GM21381 (cell line): ENCODE results near the gene OGT.

ENCODE experiments used
- ATAC-seq: cut with Tn5 transposase; IDR thresholded peaks from one replicate; pipeline ENCODE4 v1.9.1; 2021; ENCODE audit warnings: mild to moderate bottlenecking, moderate library complexity; ENCODE audit not compliant: unreplicated experiment

OGT gene

GRCh38 chrX:71619193-71619592 is 86.3 kb downstream of the OGT start:
- ATAC-seq, result no peak

DNA sequence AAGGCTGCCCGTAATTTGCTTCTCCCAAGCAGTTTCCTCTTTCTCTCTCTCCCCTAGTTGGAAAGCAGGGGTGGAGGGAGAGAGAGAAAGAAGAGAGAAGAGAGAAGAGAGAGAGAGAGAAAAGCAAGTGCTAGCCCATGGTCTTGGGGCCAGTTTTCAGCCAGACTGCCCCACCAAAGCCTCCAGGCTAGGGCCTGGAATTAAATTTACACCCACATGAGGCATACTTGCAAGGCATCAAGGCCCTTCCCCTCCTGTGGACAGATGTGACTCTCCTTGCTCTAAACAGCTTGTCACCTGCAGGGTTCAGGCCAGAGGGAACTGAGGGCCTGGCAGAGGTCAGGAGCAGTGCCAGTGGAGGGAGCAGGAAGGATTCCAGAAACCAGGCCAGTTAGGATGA is 87.1 kb downstream of the OGT start:
- no peak for ATAC-seq

- ATAC-seq, result no peak
Observed at GRCh38 chrX:71621603-71622002, 88.7 kb downstream of the OGT start.

DNA sequence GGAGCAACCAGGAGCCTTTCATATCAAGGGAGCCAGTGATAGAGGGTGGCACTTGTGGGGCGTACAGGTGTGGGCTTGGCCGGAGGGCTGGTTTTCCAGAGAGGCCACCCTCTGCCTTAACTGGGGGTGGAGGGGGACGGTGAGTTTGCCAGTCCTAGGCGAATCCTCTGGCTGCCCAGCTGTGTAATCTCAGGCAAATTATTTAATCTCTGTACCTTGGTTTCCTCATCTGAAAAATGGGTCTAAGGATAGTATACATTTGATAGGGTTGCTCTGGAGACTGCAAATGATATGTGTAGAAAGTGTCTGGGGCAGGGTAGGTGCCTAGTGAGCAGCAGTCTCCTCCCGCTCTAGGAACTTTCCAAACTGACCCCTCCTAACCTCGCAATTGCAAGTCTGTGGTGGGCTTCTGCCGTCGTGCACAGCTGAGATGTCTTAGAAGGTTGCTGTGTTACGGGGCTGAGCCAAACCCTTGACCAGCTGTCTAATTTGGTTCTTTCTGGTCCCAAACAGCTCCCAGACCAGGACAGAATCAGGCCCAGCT is 89.2 kb downstream of the OGT start:
- no peak for ATAC-seq

GRCh38 chrX:71622576-71623450 is 89.9 kb downstream of the OGT start:
- peak; percentile 65 for ATAC-seq

GRCh38 chrX:71623714-71624113 is 90.8 kb downstream of the OGT start:
- ATAC-seq, result no peak

DNA sequence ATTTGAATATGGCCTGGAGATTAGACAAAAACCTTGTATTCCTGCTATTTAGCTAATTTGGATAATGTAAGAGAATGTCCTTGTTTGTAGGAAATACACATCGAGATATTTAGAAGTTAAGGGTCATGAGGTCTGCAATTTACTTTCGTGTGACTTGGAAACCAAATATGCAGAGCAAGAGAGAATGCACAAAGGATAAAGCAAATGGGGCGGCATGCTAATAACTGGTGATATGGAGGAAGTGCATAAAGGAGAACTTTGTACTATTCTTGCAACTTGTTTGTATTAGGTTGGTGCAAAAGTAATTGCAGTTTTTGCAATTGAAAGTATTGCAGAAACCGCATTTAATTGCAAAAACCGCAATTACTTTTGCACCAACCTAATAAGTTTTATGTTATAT is 92.6 kb downstream of the OGT start:
- ATAC-seq, result no peak
